HuH-7.5 (cell line): ENCODE measurements around the gene FOXP4.

Experiments
- DNase-seq: peaks from one replicate; pipeline ENCODE4 v3.0.0; 2011; ENCODE audit warnings: low spot score

FOXP4 gene

GRCh38 chr6:41565701-41566100 is 19.5 kb downstream of the FOXP4 start:
- DNase-seq: no peak

GRCh38 chr6:41566961-41567360 is 20.8 kb downstream of the FOXP4 start:
- no peak for DNase-seq

- no peak for DNase-seq
These were observed 21.5 kb downstream of the FOXP4 start for GRCh38 chr6:41567684-41568083.

- DNase-seq: no peak
These were observed 22.0 kb downstream of the FOXP4 start for GRCh38 chr6:41568202-41568584.

- peak; percentile 77 for DNase-seq
These were observed 22.6 kb downstream of the FOXP4 start for GRCh38 chr6:41568585-41569384.

- DNase-seq: no peak
These were observed 24.1 kb downstream of the FOXP4 start for GRCh38 chr6:41570259-41570615.

GRCh38 chr6:41571021-41571780 is 25.0 kb downstream of the FOXP4 start:
- DNase-seq: no peak

GRCh38 chr6:41572613-41573012 is 26.4 kb downstream of the FOXP4 start:
- no peak for DNase-seq

GRCh38 chr6:41573276-41573675 is 27.1 kb downstream of the FOXP4 start:
- DNase-seq: no peak

- DNase-seq: no peak
These were observed 27.8 kb downstream of the FOXP4 start for GRCh38 chr6:41573985-41574384.

GRCh38 chr6:41575598-41575997 is 29.4 kb downstream of the FOXP4 start:
- DNase-seq: no peak

- no peak for DNase-seq
These were observed 30.5 kb downstream of the FOXP4 start for GRCh38 chr6:41576667-41577066.

GRCh38 chr6:41577356-41578216 is 31.4 kb downstream of the FOXP4 start:
- no peak for DNase-seq

- DNase-seq: peak; percentile 79
These were observed 32.3 kb downstream of the FOXP4 start for GRCh38 chr6:41578217-41579087.

- peak; percentile 50 for DNase-seq
These were observed 33.0 kb downstream of the FOXP4 start for GRCh38 chr6:41579088-41579610.

- no peak for DNase-seq
These were observed 34.5 kb downstream of the FOXP4 start for GRCh38 chr6:41580690-41581089.

GRCh38 chr6:41581381-41581991 is 35.3 kb downstream of the FOXP4 start:
- DNase-seq: no peak

- DNase-seq: no peak
These were observed 36.4 kb downstream of the FOXP4 start for GRCh38 chr6:41582540-41582939.

- DNase-seq: no peak
These were observed 37.4 kb downstream of the FOXP4 start for GRCh38 chr6:41583565-41583964.

GRCh38 chr6:41584205-41584604 is 38.0 kb downstream of the FOXP4 start:
- DNase-seq: no peak

- peak; percentile 51 for DNase-seq
These were observed 38.6 kb downstream of the FOXP4 start for GRCh38 chr6:41584668-41585205.
